HG02970 (cell line): ENCODE data around the gene CACNB1.

Experiments
- ATAC-seq: cut with Tn5 transposase; IDR thresholded peaks from one replicate; pipeline ENCODE4 v1.9.1; 2021; ENCODE audit warnings: mild to moderate bottlenecking, moderate library complexity, moderate number of reproducible peaks; ENCODE audit not compliant: unreplicated experiment, low FRiP score

The CACNB1 gene

GRCh38 chr17:39204245-39204644 lies 6.8 kb upstream of the CACNB1 start:
- ATAC-seq = no peak

DNA sequence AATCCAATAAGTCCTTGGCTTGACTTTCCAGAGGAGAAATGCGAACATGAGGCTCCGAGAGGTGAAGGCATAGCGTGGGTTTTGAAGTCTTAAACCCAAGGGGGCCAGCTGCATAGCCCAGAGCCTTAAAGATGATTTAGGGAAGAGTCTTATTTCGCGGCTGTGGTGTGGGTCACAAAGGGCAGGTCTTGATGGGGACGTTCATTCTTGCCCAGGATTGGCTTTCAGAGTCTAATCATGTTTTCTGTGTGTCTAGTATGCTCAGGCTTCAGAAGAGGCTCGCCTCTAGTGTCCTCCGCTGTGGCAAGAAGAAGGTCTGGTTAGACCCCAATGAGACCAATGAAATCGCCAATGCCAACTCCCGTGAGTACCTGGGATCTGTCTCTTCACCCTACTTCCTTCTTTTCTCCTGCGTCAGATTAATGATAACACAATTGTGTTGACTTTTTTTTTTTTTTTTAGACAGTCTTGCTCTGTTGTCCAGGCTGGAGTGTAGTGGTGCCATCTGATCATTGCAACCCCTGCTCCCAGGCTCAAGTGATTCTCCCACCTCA lies 3.6 kb upstream of the CACNB1 start:
- no peak for ATAC-seq

DNA sequence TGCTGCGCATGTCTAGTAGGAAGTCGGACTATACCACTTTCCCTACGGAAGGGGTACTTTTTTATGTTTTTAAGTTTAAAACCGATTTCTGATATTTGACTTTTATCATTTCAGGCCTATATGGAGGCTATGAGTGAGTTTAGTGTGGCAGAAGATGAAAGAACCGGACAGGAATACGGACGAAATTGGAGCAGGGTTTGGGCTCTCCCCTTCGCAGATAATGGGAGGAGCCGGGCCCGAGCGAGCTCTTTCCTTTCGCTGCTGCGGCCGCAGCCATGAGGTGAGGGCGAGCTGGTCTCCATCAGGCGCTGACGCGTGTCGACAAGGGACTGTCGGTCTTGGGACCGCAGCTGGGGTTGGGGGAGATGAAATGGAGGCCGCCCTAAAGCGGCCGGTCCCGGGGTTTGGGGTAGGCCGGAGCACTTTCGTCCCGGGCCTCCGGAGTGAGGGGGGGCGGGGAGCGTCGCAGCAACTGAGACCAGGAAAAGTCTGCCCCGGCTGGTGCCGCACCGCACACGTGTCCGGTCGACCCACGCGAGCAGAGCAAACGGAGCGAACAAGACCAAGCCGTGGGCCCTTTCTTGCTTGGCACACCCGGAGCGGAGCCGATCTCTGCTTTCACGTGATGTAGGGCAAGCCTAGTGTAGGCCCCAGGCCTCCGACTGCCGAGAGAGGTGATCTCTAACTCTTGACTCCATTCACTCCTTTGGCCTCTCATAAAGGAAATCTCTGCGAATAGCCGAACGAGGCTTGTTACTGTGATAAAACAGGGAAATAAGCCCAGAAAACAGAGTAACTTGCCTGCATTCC lies 2.8 kb upstream of the CACNB1 start, which contains the start of gene RPL19:
Gene RPL19, plus strand, starts transcription at position 214 of the 810 bp plus-strand sequence. Its CDS starts 62 bp downstream, at position 276.
- ATAC-seq = peak; percentile 61

DNA sequence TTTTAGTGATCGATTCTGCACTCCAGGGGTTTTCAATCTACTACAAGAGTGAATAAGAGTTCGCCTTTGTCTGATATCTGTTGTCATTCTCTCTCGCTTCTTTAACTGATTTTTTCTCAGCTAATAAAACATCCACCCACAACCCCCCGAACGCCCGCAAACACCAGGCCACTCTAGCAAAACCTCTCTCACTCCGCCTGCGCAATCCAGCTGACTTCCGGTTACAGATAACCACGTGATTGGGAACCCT lies 2.3 kb upstream of the CACNB1 start:
- ATAC-seq = peak; percentile 64

GRCh38 chr17:39198186-39198566 lies 707 bp upstream of the CACNB1 start:
- ATAC-seq = no peak

DNA sequence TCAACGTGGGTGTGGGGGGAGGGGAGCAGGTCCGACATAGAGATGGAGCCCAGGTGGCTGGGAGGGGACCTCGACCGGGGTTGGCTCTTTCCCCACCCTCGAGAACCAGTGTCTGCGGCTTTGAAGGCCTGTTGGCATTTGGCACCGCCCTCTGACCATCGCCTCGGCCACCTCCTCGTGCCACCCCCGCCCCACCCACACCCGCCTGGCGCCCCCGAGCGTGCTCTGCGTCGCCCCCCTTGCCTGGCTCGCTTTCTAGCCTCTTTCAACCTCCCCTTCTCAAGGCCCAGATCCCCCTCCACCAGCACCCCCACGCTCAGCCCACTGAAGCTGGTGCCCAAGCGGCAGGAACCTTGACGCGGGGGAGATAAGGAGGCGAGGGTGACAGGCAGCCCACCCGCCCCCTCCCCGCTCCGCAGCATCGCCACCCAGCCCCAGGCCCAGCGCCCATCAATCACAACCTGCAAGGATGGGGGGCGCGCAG lies 619 bp downstream of the CACNB1 start:
- ATAC-seq = no peak

DNA sequence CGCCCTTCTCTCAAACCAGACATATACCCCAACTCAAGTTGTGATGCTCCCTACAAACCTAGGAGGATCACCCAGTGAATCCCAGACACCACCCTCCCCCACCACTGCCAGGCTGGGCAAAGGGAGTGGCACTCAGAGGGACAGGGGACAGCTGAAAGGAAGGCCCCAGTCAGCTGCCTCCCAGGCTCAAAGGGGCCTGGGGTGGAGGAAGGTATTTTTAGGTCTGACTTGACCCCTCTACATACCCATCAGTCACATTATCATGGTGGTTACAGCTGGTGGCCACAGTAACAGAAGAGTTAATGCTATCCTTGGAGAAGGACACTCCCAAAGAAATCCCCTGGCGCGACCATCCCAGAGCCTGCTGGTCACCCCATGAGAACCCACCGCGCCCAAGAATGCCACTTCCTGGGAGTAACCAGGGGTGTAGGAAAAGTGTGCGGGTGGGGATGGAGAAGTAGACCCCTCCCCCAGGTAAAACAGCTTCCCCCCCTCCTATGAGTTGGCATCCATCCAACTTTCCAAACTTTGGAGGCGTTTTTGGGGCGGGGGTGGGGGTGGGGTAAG lies 1.1 kb downstream of the CACNB1 start:
- no peak for ATAC-seq

DNA sequence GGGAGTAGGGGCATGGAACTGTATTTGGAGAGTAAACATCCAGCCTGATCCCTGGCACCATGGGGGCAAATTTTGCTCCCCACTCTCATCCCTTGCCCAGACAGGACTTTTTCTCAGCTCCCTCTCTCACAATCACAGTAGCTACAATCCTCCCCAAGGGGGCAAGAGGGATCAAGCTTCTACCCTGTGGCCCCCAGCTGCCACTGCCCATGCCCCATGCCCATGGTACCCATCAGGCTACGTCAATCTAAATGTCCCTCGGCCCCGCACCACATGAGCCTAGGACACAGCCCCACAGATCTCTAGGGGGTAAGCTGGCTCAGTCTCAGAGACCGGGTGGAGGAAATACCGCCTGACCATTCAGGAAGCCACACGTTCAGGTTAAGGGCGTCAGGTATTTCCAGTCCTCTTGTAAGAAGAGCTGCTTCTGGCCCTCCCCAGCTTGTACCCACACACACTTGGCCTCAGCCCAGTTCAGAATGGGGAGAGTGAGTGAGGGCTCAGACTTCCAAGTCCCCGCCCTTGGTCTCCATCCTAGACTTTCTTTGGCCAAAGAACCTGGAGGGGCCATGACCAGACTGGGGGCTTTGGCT lies 1.8 kb downstream of the CACNB1 start:
- ATAC-seq = no peak

DNA sequence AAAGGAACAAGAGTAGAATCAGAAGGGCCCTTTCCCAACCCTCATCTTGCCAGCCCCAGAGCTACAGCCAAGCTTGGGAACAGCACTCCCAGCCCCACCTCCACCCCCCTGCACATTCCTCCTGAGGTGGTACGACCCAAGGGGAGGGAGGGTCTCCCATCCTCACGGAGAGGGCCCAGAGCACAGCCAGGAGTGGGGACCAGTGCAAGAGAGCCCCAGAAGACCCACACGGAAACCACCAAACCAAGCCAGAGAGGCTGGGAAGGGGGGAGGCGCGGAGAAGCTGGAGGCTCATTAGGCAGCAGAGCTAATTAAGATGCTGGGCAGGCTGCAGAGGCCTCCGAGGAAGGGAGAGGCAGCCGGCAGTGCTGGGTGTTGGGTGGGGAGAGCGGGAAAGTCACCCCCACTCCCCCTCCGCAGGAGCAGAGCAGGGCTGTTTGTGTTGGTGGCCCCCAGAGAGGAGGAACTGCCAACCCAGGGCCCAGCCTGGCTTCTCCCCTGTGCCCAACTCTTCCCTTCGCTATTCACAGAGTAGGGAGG lies 2.4 kb downstream of the CACNB1 start:
- no peak for ATAC-seq

DNA sequence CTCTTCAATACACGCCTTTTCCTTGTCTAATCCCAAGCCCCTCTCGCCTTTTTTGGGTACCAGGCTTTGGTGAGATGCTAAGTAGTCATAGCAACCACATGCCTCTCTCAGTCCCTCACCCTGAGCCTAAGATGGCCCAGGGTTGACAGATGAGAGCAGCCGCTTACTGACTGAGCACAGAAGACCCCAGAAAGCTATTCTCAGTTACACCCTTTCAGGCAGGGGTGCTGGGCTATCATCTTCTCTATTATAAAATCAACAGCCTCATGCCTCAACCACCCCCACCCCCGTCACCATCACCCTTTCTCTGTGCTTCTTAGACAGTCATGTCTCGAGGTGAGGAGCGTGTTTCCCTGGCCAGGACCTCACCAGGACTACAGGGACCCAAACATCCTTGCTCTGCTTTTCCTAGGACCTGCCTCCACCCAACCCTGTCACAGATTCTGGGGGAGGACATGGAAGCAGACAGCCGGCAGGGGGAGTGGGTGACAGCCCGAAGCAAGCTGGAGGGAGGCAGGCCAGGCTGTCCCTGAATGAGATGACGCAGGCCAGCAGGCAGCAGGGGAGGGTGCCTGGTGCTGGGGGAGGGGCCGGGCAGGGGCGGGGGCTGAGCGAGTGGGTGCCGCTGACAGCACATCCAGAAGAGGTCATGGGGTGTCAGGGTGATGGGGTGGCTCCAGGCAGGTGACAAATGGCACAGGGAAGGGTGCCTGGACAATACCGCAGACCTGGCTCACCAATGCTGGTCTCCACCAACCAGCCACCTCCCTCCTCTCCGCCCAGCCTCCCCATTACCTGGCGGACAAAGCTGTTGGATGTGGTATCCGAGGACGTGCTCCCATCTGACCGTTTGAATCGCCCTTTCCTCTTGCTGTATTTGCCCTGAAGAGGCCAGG lies 3.1 kb downstream of the CACNB1 start:
- ATAC-seq = no peak

GRCh38 chr17:39193346-39193745 lies 4.1 kb downstream of the CACNB1 start:
- no peak for ATAC-seq

DNA sequence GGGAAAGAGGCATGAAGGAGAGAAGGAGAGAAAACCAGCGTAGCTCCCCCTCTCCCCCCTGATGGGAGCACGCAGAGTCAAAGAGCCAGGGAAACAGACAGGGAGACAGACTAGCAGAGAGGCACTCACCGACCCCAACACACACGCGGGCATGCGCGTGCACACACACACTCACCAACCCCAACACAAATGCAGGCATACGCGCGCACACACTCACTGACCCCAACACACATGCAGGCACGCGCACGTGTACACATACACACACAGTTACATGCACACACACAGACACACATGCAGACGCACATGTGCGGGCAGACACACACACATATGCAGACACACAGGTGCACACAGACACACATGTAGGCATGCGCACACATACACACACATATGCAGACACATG lies 4.6 kb downstream of the CACNB1 start:
- no peak for ATAC-seq

GRCh38 chr17:39191750-39192510 lies 5.5 kb downstream of the CACNB1 start:
- no peak for ATAC-seq

DNA sequence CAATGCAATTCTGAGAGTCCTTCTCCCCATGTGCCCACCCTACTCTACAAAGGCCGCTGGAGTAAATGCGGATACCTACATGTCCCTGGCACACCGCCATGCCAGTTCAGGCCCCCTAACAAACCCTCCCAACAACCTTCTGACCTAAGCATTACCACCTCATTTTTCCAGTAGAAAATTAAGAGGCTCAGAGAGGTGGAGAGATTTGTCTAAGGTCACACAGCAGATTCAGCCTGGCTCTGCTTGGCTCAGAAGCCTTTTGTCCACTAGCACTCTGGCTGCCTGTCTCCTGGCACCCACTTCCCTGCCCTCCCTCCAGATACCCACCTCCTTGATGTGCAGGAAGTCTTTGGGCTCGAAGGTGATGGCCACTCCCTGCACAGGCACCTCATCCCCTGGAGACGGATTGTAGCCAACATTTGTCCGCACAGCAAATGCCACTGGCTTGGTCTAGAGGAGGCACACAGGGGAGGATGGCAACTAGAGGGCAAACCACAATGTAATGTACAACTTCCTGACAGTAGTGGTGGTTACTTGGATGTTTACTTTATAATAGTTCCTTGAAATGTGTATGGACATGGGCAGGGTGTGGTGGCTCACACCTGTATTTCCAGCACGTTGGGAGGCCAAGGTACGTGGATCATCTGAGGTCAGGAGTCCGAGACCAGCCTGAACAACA lies 10.2 kb downstream of the CACNB1 start:
- no peak for ATAC-seq

GRCh38 chr17:39186481-39187002 lies 10.9 kb downstream of the CACNB1 start:
- ATAC-seq = no peak

- ATAC-seq = no peak
Measured at GRCh38 chr17:39183720-39184119, 13.7 kb downstream of the CACNB1 start.

DNA sequence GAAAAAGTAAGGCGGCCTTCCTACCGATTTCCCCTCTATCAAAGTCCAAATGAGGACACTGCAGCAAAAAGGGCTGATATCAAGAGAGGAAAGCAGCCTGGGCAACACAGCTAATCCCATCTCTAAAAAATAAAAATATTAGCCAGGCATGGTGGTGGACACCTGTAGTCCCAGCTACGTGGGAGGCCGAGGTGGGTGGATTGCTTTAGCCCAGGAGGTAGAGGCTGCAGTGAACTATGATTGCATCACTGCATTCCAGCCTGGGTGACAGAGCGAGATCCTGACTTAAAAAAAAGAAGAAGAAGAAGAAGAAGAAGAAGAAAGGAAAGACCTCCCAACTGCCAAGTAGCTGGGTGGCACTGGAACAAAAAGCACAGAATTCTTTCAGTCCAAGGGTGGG lies 14.4 kb downstream of the CACNB1 start:
- ATAC-seq = no peak

DNA sequence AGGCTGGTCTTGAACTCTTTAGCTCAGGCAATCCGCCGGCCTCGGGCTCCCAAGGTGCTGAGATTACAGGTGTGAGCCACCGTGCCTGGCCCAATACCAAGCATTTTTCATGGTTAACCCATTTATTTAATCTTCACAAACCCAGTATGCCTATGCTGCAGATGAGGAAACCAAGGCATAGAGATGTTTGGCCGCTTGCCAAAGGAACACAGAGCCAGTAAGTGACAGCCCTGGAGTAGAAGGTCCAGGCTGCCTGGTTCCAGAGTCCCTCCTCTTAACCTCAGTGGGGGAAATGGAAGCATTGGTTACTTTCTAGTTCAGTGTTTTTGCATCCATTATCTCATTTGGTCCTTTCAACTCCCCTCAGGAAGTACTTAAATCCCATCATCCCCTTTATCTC lies 16.2 kb downstream of the CACNB1 start:
- no peak for ATAC-seq

- no peak for ATAC-seq
Measured at GRCh38 chr17:39178536-39178935, 18.9 kb downstream of the CACNB1 start.
